HCT116 (cell line): ENCODE measurements around the gene KIFC1.

Experiments
- CBX3 ChIP-seq: IDR thresholded peaks from 2 replicates; pipeline ENCODE4 v1.6.1; 2012; ENCODE audit warnings: low read depth
- CEBPB ChIP-seq: IDR thresholded peaks from 2 replicates; pipeline ENCODE4 v1.6.1; 2012; ENCODE audit warnings: low read depth
- EZH2 ChIP-seq: fragments of 200-600 bp; sonication (generic); IDR thresholded peaks from 2 replicates; pipeline ENCODE4 v1.6.1; 2017; ENCODE audit warnings: antibody characterized with exemption, mixed run types
- JUND ChIP-seq: IDR thresholded peaks from 2 replicates; pipeline ENCODE4 v1.6.1; 2012
- POLR2A ChIP-seq: IDR thresholded peaks from 2 replicates; pipeline ENCODE4 v1.7.0; 2011; ENCODE audit warnings: borderline replicate concordance; ENCODE audit not compliant: insufficient read depth, insufficient read length; ENCODE audit errors: extremely low read depth
- POLR2AphosphoS5 ChIP-seq: IDR thresholded peaks from 2 replicates; pipeline ENCODE4 v1.6.1; 2011; ENCODE audit warnings: mild to moderate bottlenecking, low read depth, low read length, moderate library complexity
- TCF7L2 ChIP-seq: IDR thresholded peaks from 2 replicates; pipeline ENCODE4 v1.7.0; 2011; ENCODE audit warnings: borderline replicate concordance, inconsistent platforms; ENCODE audit not compliant: insufficient read depth, insufficient read length; ENCODE audit errors: extremely low read depth
- TF ChIP-seq, protein P1 (sequence below): IDR thresholded peaks from 2 replicates; pipeline ENCODE4 v1.6.1; 2012
- TF ChIP-seq, protein P2 (sequence below), 3 experiments: fragments of 200-600 bp in 1 of 3; sonication (generic) in 1 of 3; IDR thresholded peaks in 2 of 3; conservative IDR thresholded peaks in 1 of 3; 2 replicates each; pipeline ENCODE4 v1.5.1; 2012 to 2017; ENCODE audit warnings: low read depth in 2 of 3, low read length in 2 of 3, antibody characterized with exemption in 1 of 3, borderline replicate concordance in 1 of 3, control low read depth in 1 of 3, mild to moderate bottlenecking in 1 of 3, mixed read lengths in 1 of 3, mixed run types in 1 of 3, moderate library complexity in 1 of 3; ENCODE audit not compliant: insufficient read depth in 1 of 3

DNA sequence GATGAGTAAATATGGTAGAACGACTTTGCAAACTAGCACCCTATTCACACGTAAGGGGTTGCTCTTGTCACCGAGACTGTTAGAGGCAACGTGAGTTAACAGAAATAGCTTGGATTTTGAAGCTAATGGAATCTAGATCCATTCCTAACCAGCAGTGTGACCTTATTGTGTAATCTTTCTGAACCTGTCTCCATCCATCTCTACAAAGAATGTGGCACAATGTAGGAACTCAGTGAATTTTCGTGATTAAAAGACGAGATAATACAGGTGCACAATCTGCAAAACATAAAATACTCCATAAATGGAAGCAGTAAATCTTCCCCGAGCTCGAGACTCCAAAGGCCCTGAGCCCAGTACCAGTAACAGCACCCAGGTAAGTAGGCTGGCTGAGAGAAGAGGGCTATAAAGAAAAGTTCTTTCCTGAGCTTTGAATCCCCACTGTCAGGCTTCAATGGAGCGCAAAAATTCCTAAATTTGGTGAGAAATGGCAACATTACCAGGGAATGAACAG is 801 bp upstream of the KIFC1 start:
- TF ChIP-seq JUND (no peak), CBX3 (no peak), POLR2A (no peak), POLR2AphosphoS5 (no peak), CEBPB (no peak), EZH2 (no peak), TCF7L2 (no peak)
- TF ChIP-seq, protein P1, sequence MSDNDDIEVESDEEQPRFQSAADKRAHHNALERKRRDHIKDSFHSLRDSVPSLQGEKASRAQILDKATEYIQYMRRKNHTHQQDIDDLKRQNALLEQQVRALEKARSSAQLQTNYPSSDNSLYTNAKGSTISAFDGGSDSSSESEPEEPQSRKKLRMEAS, result no peak
- TF ChIP-seq, protein P2, sequence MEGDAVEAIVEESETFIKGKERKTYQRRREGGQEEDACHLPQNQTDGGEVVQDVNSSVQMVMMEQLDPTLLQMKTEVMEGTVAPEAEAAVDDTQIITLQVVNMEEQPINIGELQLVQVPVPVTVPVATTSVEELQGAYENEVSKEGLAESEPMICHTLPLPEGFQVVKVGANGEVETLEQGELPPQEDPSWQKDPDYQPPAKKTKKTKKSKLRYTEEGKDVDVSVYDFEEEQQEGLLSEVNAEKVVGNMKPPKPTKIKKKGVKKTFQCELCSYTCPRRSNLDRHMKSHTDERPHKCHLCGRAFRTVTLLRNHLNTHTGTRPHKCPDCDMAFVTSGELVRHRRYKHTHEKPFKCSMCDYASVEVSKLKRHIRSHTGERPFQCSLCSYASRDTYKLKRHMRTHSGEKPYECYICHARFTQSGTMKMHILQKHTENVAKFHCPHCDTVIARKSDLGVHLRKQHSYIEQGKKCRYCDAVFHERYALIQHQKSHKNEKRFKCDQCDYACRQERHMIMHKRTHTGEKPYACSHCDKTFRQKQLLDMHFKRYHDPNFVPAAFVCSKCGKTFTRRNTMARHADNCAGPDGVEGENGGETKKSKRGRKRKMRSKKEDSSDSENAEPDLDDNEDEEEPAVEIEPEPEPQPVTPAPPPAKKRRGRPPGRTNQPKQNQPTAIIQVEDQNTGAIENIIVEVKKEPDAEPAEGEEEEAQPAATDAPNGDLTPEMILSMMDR (IDR thresholded peaks at IDR 0.05 in 2 of 3, conservative IDR thresholded peaks at IDR 0.05 in 1 of 3; ENCODE audit: borderline replicate concordance in 1 of 3, insufficient read depth in 1 of 3, low read depth in 2 of 3, low read length in 2 of 3), result no peak
